CD4-positive, alpha-beta T cell treated with Interleukin-10 for 1 hour (primary cell): Measurements from ENCODE around the gene PCSK5.

Experiments
- DNase-seq: peaks from one replicate; pipeline ENCODE4 v3.0.0-alpha.2; 2020

Gene PCSK5

GRCh38 chr9:76155361-76155760 lies 264.9 kb downstream of the PCSK5 start:
- DNase-seq, result no peak

DNA sequence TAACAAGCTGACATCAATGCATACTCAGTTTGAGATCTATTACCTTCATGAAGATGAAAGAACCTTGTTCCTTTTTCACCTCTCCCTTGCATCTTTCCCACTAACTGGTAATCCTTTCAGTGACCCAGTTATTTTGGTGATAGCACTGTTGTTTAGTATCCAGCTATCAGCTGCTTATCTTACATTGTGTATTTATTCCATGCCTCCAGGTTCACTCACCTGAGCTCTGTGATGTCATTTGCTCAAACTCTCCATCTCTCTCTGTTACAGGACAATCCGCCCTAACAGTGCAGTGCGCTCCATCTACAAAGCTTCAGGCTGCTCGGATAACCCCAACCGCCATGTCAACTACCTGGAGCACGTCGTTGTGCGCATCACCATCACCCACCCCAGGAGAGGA lies 268.2 kb downstream of the PCSK5 start:
- no peak for DNase-seq

- no peak for DNase-seq
These were observed 268.9 kb downstream of the PCSK5 start for GRCh38 chr9:76159293-76159926.

GRCh38 chr9:76161106-76161505 lies 270.6 kb downstream of the PCSK5 start:
- DNase-seq, result no peak

DNA sequence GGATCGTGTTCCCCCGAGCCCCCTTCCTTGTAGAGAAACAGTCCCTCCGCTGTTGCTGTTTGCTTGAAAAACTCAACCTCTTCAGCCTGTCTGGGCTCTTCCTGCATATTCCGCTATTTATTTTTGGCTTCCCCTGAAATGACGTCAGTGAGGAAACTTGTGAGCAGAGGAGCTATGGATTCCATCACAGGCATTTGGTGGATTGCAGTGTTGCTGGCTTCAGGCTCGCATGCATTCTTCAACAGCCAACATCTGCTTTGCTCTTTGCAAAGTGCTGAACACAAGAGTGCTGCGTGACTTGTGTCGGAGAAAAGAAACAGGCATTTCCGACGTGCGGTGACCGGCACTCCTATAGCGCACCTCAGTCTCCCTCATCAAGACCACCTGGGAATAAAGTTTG lies 271.1 kb downstream of the PCSK5 start:
- DNase-seq, result no peak

DNA sequence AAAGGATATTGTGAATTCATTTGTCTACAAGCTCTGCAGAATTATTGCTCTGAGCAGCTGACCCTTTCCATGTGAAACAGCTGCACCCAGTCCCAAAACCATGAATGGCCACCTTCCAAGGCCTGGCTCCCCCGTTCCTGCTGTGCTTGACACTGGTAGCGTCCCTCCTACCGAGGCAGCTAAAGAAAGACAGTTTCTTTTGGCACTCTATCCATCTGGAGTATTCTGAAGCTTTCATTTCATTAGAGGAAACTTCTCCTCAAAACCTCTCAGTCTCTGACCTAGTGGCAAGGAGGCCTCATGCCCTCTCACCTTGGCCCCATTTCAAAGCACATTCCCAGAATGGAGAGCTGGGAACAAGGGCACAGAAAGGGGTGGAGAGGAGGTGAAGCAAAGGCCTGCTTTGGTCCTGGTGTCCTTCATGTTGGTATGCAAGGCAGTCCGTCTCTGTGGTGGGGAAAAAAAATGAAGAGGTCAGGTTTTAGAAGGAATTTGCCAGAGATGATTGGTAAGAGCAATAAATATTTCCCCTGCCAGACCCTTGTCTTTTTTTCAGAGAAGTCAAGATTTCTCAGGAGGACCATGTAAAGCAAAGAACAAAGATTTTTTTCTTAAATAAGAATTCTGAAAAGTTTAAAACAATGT lies 271.7 kb downstream of the PCSK5 start:
- no peak for DNase-seq

- no peak for DNase-seq
These were observed 272.5 kb downstream of the PCSK5 start for GRCh38 chr9:76162751-76163500.

- no peak for DNase-seq
These were observed 276.1 kb downstream of the PCSK5 start for GRCh38 chr9:76166526-76166925.

GRCh38 chr9:76176171-76176570 lies 285.7 kb downstream of the PCSK5 start:
- DNase-seq, result no peak

DNA sequence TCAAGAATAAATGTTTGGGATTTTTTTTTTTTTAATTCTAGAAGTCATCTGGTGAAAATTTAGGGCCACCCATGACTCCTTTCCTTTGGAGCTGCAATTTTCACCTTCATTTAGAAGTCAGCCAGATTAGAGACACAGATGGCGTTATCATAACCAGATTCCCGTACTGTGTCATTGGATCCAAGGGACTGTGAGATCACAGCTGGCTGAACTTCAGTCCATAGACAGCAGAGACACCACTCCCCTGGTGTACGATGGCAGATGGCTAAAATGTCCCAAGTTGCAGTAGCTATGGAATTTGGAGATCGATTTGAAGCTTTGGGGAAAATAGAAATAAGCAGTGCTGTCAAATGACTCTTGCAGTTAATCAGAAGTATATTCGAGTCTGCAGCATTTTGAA lies 287.5 kb downstream of the PCSK5 start:
- DNase-seq, result no peak

- DNase-seq, result no peak
These were observed 290.1 kb downstream of the PCSK5 start for GRCh38 chr9:76180541-76180940.

DNA sequence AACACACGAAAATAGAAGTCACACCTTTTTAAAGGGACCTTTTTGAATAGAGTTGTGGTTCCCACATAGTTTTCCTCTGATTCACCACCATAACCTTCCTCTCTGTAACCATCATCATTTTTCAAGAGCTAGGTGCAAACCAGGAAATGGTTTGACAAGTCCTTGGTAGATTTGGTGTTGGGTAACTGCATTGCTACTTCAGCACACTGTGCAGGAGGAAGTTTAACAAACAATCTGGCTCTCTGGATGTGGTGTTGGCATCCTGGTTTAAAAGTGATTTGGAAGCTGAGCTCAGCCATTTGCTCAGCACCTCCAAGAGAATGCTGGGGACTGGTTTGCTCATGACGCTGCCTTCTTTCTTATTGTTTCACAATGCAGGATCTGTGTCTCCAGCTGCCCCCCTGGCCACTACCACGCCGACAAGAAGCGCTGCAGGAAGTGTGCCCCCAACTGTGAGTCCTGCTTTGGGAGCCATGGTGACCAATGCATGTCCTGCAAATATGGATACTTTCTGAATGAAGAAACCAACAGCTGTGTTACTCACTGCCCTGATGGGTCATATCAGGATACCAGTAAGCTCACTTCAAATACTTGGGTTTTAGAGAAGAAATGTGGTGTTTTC lies 290.7 kb downstream of the PCSK5 start:
- no peak for DNase-seq

DNA sequence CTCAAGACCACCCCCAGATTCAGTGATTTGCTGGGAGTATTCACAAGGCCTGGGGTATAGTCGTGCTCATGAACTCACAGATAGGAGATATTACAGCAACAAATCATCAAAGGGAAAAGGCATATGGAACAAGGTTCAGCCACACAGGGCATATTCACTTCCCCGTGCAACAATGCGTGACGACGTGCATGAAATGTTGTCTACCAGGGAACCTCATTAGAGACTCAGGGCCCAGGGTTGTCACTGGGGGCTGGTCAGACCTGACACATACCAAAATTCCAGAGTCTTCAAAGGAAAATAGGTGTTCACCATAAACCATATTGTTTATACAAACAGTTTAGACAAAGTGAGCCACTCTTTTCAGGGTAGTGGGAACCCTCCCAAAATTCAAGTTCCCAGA lies 291.3 kb downstream of the PCSK5 start:
- DNase-seq, result no peak

GRCh38 chr9:76185432-76185831 lies 295.0 kb downstream of the PCSK5 start:
- no peak for DNase-seq

- DNase-seq, result no peak
These were observed 297.8 kb downstream of the PCSK5 start for GRCh38 chr9:76188286-76188685.

GRCh38 chr9:76188905-76189304 lies 298.4 kb downstream of the PCSK5 start:
- no peak for DNase-seq

GRCh38 chr9:76191493-76191892 lies 301.0 kb downstream of the PCSK5 start:
- no peak for DNase-seq

GRCh38 chr9:76192013-76192412 lies 301.5 kb downstream of the PCSK5 start:
- DNase-seq, result no peak

DNA sequence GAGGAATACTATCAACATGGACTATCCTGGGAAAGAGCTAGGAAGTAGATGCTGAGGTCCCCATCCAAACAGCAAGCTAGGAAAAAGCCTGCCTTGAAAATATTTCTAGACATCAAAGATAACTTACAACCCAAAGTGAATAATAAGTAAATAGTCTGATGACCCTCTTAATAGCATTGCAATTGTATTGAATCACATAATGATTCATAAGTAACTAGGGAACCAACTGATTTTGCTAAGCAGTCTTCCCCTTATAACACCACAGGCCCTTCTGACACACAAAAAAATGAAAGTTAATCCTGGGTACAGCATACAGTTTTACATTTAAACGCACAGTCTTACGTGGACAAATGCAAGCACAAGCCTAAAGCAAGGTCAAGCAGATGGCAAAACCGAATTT lies 304.4 kb downstream of the PCSK5 start:
- no peak for DNase-seq

DNA sequence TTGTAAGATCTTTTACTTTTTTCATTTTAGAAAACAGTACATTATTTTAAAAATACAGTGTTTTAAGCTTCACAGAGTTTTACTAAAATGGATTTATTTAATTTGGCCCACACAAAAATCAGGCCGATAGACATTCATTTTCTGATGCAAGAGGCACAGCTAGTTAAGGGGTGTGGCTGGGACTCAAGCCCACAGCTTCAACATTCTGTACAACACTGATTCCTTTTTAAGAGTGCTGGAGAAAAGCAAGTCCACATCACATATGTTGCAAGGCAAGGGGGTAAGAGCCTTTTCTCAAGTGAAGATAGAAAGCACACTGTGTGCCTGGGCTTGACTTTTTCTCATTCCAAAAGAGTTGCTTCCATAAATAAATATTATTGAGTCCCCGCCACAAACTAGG lies 307.9 kb downstream of the PCSK5 start:
- no peak for DNase-seq

GRCh38 chr9:76200315-76200714 lies 309.8 kb downstream of the PCSK5 start:
- DNase-seq, result no peak

DNA sequence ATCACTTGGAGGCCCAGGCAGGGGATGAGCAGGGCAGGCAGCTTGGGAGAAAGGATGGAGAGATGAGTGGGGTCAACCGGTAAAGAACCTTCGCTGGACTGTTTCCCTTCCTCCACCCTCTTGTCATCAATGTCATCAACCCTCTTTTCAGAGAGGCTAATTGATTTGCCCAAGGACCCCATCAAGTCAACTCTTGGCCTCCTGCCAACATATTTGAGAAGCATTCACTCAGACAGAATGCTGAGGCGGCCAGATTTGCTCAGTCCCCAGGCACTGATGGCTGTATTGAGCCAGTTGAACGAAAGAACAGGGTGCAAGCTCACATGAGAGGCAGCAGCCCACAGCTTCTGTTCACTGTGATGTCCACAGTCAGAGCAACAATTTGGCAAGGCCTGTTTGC lies 310.3 kb downstream of the PCSK5 start:
- no peak for DNase-seq

DNA sequence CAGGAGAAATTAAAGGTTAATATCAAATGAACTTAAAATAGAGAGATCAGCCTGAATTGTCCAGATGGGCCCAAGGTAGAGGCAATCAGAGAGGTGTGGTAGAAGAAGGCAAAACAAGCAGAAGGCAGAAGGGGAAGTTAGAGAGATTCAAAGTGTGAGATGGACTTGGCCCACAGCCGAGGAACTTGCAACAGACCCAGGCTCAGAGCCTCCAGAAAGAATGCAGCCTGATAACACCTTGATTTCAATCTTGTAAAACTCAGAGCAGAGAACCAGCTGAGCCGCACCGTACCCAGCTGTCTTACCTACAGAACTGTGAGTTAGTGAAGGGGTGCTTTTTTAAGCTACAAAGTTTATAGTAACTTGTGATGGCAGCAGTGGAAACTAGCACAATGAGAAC lies 312.9 kb downstream of the PCSK5 start:
- DNase-seq, result no peak

GRCh38 chr9:76206821-76207220 lies 316.3 kb downstream of the PCSK5 start:
- DNase-seq, result no peak
